AG09319 (cell line): ENCODE results near the gene ST7L.
"Not testable (repeated sequence)": the region's sequence is repeated elsewhere in the genome, so short reads cannot be mapped to it uniquely, and the experiment has no call there.

Experiments used
- DNase-seq: peaks from one replicate; pipeline ENCODE4 v3.0.0-alpha.2; 2010; ENCODE audit warnings: low read depth; ENCODE audit errors: extremely low read depth
- TF ChIP-seq, protein P1 (sequence below): IDR thresholded peaks from 2 replicates; pipeline ENCODE4 v1.5.1; 2011; ENCODE audit warnings: low read depth, mild to moderate bottlenecking, inconsistent platforms, low read length, moderate library complexity

ST7L gene, protein sequence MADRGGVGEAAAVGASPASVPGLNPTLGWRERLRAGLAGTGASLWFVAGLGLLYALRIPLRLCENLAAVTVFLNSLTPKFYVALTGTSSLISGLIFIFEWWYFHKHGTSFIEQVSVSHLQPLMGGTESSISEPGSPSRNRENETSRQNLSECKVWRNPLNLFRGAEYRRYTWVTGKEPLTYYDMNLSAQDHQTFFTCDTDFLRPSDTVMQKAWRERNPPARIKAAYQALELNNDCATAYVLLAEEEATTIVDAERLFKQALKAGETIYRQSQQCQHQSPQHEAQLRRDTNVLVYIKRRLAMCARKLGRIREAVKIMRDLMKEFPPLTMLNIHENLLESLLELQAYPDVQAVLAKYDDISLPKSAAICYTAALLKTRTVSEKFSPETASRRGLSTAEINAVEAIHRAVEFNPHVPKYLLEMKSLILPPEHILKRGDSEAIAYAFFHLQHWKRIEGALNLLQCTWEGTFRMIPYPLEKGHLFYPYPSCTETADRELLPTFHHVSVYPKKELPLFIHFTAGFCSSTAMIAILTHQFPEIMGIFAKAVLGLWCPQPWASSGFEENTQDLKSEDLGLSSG

DNA sequence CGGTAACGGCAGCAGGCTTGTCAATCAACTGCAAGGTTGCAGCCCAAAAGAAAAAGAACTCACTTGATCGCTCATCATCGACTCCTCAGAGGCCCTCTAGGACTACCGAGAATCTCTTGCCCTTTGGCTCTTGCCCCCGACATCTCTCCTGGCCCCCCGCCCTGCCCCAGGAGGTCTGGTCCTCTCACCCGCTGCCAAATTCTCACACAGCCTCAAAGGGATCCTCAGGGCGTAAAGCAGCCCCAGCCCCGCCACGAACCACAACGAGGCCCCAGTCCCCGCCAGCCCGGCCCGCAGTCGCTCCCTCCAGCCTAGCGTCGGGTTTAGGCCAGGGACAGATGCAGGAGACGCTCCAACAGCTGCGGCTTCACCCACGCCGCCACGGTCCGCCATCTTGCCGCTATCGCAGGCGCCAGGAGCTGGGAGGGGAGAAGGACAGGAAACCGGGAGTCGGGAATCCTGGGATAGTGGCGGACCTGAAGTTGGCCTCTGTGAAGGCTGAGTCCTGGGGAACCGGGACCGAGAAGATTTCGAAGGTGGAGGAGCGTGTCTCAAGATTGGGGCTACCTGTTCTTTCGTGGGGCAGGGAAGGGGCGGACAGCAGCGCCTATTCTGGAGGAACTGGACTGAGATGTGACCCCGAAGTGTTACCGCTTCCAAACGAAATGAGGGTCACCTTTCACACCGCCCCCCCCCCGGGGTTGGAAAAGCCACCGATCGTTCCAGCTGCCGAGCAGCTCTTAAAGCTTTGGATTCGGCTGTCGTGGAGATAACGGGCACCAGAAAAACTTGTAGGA lies at the start of gene ST7L:
TSS of gene ST7L (minus strand) at position 421 of the 797 bp plus-strand sequence. CDS start at position 393, 28 bp downstream.
- DNase-seq, result no peak
- TF ChIP-seq, protein P1, sequence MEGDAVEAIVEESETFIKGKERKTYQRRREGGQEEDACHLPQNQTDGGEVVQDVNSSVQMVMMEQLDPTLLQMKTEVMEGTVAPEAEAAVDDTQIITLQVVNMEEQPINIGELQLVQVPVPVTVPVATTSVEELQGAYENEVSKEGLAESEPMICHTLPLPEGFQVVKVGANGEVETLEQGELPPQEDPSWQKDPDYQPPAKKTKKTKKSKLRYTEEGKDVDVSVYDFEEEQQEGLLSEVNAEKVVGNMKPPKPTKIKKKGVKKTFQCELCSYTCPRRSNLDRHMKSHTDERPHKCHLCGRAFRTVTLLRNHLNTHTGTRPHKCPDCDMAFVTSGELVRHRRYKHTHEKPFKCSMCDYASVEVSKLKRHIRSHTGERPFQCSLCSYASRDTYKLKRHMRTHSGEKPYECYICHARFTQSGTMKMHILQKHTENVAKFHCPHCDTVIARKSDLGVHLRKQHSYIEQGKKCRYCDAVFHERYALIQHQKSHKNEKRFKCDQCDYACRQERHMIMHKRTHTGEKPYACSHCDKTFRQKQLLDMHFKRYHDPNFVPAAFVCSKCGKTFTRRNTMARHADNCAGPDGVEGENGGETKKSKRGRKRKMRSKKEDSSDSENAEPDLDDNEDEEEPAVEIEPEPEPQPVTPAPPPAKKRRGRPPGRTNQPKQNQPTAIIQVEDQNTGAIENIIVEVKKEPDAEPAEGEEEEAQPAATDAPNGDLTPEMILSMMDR, result no peak

DNA sequence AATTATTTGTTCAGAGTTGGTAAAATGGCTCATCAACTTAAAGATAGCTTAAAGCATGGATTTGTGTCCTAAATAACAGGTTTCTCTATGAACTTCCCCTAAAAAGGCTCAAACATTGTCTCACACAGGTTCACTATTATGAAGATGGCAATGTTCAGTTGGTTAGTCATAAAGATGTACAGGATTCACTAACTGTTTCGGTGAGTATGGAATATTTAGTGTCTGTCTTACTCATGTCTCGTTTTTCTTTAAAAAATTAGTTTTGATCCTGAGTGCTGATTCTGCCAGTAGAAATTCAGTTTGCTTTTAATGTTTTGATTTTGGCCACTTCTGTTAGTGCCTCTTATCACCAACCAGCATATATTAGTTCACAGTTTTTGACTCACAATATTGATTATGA lies 48.0 kb upstream of the ST7L start:
- TF ChIP-seq, protein P1, result no peak
- no peak for DNase-seq

DNA sequence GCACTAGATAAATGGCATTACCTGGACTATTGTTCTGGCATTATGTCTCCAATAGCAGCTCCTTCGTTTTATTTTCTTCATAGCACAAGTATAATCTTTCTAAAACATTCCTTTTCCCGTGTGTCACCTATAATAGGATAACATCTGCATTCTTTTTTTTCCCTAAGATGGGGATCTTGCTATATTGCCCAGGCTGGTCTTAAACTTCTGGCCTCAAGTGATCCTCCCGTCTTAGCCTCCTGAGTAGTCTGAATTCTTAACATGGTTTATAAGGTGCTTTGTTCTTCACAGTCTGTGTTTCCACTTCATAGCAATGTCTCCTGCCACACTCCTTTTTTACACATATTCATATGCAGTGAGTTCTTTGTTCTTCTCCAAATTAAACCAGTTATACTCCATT lies 46.9 kb upstream of the ST7L start:
- DNase-seq, result no peak
- TF ChIP-seq, protein P1, result no peak

DNA sequence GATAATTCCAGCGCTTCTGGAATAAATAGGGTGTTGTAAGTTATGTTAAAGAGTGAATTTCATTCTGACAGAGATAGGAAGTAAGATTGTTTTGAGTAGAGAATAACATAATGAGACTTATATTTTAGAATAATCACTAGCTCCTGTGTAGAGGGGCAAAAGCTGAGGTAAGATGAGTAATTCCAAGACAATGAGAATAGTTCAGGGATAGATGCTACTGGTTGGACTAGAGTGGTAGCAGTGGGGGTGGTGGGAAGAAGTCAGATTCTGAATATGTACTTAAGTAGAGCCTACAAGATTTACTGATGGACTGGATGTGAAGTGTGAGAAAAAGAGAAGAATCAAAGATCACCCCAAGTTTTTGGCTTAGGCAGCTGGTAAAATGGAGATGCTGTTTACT lies 32.3 kb upstream of the ST7L start:
- DNase-seq, result no peak
- TF ChIP-seq, protein P1, result no peak

DNA sequence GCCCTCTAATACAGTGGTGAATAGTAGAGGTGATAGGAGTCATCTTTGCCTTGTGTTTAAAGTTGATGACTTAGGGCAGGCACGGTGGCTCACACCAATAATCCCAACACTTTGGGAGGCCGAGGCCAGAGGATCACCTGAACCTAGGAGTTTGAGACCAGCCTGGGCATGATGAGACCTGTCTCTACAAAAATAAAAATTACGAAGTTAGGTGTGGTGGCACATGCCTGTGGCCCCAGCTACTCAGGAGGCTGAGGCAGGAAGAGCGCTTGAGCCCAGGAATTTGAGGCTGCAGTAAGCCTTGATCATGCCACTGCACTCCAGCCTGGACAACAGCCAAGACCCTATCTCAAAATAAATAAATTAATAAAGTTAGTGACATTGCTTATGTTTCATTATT lies 27.3 kb upstream of the ST7L start:
- TF ChIP-seq, protein P1, result no peak
- no peak for DNase-seq

DNA sequence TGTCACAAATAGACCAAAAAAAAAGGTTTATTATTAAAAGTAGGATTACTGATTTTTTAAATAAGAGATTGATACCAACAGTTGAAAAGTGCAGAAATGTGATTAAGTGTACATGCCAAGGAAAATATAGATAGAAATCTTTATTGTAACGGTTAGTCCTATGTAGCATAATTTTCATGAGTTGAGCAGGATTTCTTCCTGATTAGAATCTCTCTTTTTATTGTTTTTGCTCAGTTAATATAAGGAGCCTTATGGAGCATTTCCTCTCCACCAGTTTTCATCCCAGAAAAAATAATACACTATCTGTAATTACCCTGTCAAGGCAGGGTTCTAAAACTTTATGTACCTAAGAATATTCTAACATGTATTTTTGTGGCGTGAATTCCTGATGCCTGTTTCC lies 24.1 kb upstream of the ST7L start:
- no peak for DNase-seq
- TF ChIP-seq, protein P1, result no peak

DNA sequence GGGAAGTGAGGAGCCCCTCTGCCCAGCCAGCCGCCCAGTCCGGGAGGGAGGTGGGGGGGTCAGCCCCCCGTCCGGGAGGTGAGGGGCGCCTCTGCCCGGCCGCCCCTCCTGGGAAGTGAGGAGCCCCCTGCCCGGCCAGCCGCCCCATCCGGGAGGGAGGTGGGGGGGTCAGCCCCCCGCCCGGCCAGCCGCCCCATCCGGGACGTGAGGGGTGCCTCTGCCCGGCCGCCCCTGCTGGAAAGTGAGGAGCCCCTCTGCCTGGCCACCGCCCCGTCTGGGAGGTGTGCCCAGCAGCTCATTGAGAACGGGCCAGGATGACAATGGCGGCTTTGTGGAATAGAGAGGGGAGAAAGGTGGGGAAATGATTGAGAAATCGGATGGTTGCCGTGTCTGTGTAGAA lies 21.5 kb upstream of the ST7L start:
- DNase-seq, result not testable (repeated sequence)
